Mucosa of descending colon (tissue), 3 donors: ENCODE results near the gene DHRS1. TPM values are rescaled to one million over a fixed set of nuclear protein-coding genes. Genes with fewer than 3 reads are reported as not detected.

ENCODE experiments used
- ATAC-seq: fragments of 200-7000 bp; cut with Tn5 transposase; one replicate; pipeline ENCODE4 v1.9.1; 2020; ENCODE audit warnings: mild to moderate bottlenecking, moderate library complexity
- DNase-seq, 3 donors: peaks; one replicate each; pipeline ENCODE4 v3.0.0-alpha.2; 2020
- H3K36me3 ChIP-seq: fragments of 200-600 bp; one replicate; pipeline ENCODE4 v1.8.0; 2021; ENCODE audit warnings: low read depth, mild to moderate bottlenecking
- H3K4me1 ChIP-seq: fragments of 200-600 bp; one replicate; pipeline ENCODE4 v1.8.0; 2021; ENCODE audit warnings: low read depth, mild to moderate bottlenecking
- H3K4me3 ChIP-seq: fragments of 200-600 bp; one replicate; pipeline ENCODE4 v1.8.0; 2021; ENCODE audit warnings: mild to moderate bottlenecking
- H3K9me3 ChIP-seq: fragments of 200-600 bp; one replicate; pipeline ENCODE4 v1.8.0; 2021; ENCODE audit warnings: mild to moderate bottlenecking
- intact Hi-C, 2 donors: fragments of 100-400 bp; cut with DNase I in 1 of 2; cut with micrococcal nuclease in 1 of 2; formaldehyde crosslinking; loops; one replicate each; pipeline versions ENCODE4 v1.11.0 to v1.11.1; 2022; cut with DNase I, micrococcal nuclease
- total RNA-seq, 3 donors: library from RNA; stranded (reverse); fragmentation: NEBNext Ultra II Directional in 2 of 3; extraction: Animal tissue kit (Norgen Biotek cat#: 25700) in 2 of 3; gene quantifications; one replicate each; pipeline versions ENCODE4 v1.2.1 to v1.2.4, GENCODE V29; 2021 to 2023
- TF ChIP-seq, protein P1 (sequence below): fragments of 200-600 bp; IDR thresholded peaks from one replicate; pipeline ENCODE4 v1.8.0; 2022; ENCODE audit warnings: antibody characterized with exemption, mild to moderate bottlenecking
- donor health status: DM: no; HTN: no; CAD: no; lungs with moderate emphysema.
- donor health status: DM: no; HTN: no; CAD: no.
- donor health status: DM: no; HTN: yes; CAD: no.

The DHRS1 gene
- total RNA-seq, 3 donors from 2014 or later, result 30.6 to 56.9 (median 54.9) TPM

DNA sequence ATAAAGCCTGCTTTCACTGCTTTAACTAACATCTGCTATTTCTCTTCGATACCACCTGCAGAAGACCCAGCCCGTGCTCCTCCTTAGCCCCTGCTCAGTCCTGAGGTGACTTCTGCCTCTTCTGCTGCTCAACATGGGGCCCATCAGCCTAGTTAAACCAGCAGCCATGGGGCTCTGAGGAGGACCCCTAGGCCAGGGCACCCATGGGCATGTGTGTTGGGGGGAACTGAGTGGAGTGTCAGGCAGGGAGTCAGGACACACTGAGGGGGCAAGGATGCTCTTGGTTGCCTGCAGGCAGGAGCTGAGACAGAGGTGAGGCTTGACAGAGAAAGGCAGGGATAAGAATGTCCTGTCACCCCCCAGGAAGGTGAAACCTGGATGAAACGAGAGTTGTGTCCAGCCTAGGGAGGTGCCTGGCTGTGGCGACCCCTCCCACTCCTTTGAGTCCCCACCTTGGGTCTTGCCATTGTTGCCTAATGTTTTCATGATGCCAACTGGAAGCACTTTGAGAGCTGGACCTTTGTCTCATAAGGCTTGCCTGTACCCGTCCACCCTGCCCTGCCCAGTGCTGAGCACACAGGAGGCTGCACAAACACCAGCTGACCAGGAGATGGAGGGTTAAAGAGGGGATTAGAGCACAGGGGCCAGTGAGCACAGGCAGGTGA, 15.7 kb downstream of the DHRS1 start:
- DNase-seq (no peak), ATAC-seq (no peak)
- TF ChIP-seq, protein P1, sequence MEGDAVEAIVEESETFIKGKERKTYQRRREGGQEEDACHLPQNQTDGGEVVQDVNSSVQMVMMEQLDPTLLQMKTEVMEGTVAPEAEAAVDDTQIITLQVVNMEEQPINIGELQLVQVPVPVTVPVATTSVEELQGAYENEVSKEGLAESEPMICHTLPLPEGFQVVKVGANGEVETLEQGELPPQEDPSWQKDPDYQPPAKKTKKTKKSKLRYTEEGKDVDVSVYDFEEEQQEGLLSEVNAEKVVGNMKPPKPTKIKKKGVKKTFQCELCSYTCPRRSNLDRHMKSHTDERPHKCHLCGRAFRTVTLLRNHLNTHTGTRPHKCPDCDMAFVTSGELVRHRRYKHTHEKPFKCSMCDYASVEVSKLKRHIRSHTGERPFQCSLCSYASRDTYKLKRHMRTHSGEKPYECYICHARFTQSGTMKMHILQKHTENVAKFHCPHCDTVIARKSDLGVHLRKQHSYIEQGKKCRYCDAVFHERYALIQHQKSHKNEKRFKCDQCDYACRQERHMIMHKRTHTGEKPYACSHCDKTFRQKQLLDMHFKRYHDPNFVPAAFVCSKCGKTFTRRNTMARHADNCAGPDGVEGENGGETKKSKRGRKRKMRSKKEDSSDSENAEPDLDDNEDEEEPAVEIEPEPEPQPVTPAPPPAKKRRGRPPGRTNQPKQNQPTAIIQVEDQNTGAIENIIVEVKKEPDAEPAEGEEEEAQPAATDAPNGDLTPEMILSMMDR, result no peak
- intact Hi-C loops, result no loop called here
- Histone ChIP-seq H3K9me3 (no peaks in the 10 kb centered on the region), H3K4me1 (no peaks in the 10 kb centered on the region), H3K4me3 (no peak overlapping the region), H3K36me3 (no peaks in the 10 kb centered on the region)

DNA sequence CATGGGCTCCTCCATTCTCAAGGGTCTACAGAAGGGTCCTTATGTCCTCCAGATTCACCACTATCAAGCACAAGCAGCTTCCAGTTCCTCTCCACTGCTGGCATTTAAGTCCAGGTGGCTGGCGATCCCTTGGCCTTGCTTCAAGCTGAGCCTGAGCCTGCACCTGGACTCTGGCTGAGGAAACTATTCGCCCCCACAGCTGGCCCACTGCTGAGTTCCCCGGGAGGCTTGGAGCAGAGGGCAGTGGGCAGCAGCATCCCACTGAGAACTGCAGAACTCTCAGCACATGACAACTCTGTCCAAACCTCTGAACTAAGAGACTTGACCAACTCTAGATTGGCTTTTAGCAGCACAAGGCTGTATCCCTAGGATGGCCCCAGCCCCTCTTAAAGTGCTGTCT, 16.8 kb downstream of the DHRS1 start:
- ATAC-seq (no peak), DNase-seq (no peak)
- H3K4me3 ChIP-seq, result no peak overlapping the region
- no peaks in the 10 kb centered on the region for H3K4me1 ChIP-seq
- TF ChIP-seq, protein P1, result no peak
- H3K9me3 ChIP-seq, result no peaks in the 10 kb centered on the region
- H3K36me3 ChIP-seq, result no peaks in the 10 kb centered on the region
- intact Hi-C loops, result no loop called here

DNA sequence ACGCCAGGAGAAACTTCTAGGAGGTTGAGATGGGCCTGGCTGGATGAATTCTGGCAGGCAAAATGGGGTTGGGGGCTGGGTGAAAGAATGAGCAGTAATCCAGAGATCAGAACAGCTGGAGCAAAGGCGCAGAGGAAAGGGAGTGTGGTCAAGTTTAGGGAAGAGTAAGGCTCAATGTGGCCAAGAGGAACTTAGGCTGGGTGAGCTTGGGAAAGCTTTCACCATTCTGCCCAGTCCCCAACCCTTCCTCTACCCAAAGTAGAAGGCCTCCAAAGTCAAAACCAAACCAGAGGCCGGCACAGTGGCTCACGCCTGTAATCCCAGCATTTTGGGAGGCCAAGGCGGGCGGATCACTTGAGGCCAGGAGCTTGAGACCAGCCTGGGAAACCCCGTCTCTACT, 17.9 kb downstream of the DHRS1 start:
- no peaks in the 10 kb centered on the region for H3K4me1 ChIP-seq
- intact Hi-C loops, result no loop called here
- TF ChIP-seq, protein P1, result no peak
- no peak overlapping the region for H3K4me3 ChIP-seq
- no peaks in the 10 kb centered on the region for H3K36me3 ChIP-seq
- ATAC-seq, result no peak
- DNase-seq, result no peak
- no peaks in the 10 kb centered on the region for H3K9me3 ChIP-seq

DNA sequence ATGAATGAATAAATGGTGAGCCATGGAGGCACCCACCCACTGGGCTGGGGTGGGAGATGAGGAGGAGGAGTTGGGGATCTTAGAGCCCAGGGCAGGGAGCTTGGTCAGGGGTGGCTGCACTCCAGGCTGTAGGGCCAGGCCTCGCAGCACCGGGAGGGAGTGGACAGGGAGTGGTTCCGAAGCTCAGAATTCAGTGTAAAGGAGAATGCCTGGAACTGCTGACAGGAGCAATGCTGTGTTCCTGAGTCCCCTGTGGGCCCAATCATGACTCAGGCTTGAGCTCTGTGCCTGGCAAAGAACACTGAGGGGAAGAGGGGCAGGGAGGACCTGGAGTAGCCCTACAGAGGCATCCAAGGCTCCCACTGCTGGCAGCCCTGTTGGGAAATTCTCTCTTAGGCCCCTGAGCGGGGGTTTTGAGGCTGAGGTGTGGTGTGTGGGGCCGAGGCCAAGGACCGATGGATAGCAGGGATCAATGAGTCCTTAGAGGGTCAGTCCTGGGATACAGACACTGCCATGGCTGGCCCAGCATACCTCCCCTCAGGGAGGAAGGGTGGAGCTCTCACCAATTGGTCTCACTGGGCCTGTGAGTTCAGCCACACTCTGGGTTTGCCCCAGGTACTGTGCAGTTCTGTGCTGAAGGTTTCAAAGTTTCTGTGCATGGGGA, 18.7 kb downstream of the DHRS1 start:
- no peaks in the 10 kb centered on the region for H3K36me3 ChIP-seq
- H3K9me3 ChIP-seq, result no peaks in the 10 kb centered on the region
- TF ChIP-seq, protein P1, result no peak
- ATAC-seq, result no peak
- intact Hi-C loops, result no loop called here
- no peaks in the 10 kb centered on the region for H3K4me1 ChIP-seq
- peak in 1 of 3 donors; percentile 7 for DNase-seq
- H3K4me3 ChIP-seq, result no peak overlapping the region

DNA sequence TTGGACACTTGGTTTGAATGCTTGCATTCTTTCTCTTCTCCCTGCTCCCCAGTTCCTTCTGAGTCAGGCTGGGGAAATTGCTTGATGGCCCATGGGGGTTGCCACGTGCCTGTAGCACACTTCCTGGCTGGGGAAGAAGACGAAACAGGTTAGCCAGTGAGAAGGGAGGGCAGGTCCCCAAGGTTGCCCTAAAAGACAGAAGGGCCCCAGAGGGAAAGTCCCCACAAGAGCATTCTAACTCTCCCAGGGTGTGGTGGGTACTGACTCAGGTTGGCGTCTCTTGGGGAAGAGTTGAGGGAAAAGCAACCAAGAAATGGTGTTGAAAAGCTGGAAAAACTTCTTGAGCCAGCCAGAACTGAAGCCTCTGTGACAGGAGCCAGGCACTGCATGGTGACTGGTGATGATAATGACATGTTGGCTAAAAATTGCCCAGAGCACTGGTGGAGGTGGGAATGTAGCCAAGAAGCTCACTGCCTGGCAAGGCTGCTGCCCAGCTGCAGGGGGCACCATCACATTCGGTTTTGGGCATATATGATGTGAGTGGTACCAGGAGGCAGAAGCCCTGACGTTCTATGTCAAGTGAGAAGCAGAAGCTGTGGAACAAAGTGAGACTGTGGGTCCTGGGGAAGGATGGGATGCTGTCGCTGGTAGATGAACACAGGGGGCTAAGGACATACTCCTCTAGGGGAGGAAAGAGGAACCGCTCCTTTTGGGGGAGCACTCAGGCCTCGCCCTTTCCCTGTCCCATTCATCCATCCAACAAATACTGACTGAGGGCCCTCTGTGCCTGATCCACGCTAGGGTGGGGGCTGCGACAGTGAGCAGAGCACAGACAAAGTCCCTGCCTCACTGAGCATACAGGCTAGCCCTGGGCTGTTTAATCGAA, 20.0 kb downstream of the DHRS1 start:
- ATAC-seq, result peak; percentile 41
- H3K9me3 ChIP-seq, result no peaks in the 10 kb centered on the region
- intact Hi-C loops, result no loop called here
- no peak for DNase-seq
- no peaks in the 10 kb centered on the region for H3K4me1 ChIP-seq
- H3K36me3 ChIP-seq, result no peaks in the 10 kb centered on the region
- TF ChIP-seq, protein P1, result no peak
- no peak overlapping the region for H3K4me3 ChIP-seq
